Glomerular visceral epithelial cell (primary cell): ENCODE data around the gene RAI14.

ENCODE experiments used
- DNase-seq: peaks from one replicate; pipeline ENCODE4 v3.0.0-alpha.2; 2016; ENCODE audit errors: extremely low spot score

Gene RAI14

GRCh38 chr5:34648039-34648839 lies 7.9 kb upstream of the RAI14 start:
- DNase-seq: no peak

DNA sequence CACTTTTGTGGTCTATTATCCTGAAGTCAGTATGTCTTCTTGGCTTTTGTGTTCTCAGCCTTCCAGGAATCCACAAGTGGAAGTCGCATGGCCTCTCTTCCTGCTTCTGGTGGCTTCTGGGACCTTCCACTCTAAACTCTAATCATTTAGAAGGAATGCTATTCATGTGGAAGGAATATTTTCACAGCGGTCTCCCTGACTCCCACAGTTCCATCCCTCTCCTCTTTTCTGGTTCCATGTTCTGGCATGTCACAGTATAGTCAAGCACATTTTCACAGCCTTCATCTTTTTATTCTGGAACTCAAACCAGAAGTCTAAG lies 7.3 kb upstream of the RAI14 start:
- DNase-seq: no peak

DNA sequence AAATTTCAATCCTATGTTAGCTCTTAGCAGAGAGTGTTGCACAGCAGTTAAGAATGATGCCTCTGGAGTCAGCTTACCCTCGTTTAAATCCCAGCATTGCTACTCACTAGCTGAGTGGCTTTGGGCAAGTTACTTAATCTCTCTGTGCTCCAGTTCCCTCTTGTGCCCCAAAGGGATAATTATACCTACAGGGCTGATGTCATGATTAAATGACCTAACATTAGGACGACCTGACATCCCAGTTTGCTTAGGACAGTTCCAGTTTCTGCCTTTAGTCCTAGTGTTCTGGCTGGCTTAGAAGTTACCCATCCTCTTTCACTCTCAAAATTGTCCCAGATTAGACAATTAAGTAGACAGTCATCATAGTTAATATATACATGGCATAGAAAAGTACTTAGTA lies 4.3 kb upstream of the RAI14 start:
- no peak for DNase-seq

GRCh38 chr5:34652466-34652865 lies 3.7 kb upstream of the RAI14 start:
- DNase-seq: peak; percentile 51

DNA sequence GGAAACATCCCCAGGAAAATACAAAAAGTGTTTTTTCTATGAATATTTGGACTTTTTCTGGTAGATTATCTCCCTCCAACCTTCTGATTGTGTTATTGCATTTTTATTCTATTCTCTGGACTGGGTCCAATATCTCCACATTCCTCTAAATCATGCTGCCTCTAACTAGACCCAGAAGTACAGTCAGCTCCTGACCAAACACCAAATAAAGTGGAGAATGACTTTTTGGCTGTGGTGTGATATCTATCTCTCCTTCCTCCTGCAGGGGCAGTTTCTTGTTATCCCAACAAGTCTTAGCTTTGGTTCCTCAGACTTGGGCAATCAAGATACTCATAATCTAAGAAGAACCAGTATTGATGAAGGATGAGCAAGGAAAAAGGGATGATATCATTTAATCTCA lies 3.2 kb upstream of the RAI14 start:
- peak; percentile 73 for DNase-seq

- DNase-seq: no peak
These were observed 2.4 kb upstream of the RAI14 start for GRCh38 chr5:34653708-34654107.

DNA sequence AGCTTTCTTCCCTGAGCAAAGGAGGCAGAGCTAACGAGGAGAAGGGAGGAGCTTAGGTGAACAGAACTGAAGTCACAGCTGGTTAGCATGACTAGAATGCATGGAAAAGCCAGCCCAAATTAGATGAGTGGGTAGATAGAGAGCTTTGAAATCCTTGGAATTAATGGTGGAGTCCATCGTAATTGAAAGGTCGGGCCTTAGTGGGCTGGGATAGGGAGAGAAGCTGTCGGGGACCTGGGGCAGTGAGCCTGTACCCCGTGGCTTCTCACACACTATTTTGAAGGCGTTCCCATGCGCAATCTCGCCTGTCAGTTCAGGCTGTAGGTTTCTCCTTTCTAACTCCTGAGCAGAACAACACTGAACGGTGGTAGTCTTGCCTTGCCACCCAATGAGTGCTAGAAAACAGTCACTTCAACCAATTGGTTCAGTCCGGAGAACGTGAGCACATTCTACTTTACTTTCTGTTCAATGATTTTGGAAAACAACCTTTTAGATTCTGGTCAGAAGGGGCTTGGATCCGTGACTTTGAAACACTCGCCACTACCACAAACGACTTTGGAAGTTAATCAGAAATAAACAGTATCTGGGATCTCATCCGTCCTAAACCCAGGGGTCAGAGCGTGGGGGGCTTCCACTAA lies 655 bp upstream of the RAI14 start:
- peak; percentile 67 for DNase-seq

GRCh38 chr5:34656700-34657273 lies 659 bp downstream of the RAI14 start:
- peak; percentile 42 for DNase-seq

- peak; percentile 68 for DNase-seq
These were observed 1.3 kb downstream of the RAI14 start for GRCh38 chr5:34657274-34657921.

DNA sequence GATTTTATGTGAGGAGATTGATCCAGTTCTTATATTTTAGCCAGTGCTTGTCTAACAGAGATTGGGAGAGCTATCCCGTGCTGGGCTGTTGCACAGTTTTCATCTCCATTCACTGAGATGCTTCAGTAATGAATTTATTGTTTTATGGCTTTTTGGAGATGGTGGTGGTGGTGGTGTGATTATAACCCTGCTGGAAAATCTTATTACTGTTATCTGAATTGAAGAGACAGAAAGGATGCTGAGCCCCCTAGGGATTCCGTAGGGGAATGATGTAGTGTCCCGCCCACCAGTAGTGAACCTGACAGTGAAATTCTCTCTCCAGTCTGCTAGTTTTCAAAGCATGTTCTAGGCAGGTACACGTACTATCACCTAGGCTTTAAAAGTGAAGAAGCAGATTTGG lies 1.9 kb downstream of the RAI14 start:
- peak; percentile 63 for DNase-seq

GRCh38 chr5:34659168-34659567 lies 3.0 kb downstream of the RAI14 start:
- no peak for DNase-seq

DNA sequence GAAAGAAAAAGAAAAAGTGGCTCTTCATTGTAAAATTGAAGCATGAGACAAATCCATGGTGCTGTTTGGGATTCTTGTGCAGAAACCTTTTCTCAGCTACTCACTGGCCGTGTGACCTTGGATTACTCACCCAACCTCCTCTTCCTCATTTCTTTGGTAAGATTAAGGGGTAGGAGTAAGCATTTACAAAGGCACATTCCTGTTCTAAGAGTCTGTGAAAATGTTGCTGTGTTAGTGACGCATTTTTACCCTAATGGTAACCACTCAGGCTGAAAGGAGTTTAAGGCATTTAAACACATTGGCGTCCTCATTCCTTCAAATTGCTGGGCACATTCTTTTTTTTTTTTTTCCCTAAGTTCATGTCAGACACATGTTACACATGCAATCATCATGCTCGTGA lies 4.3 kb downstream of the RAI14 start:
- DNase-seq: peak; percentile 92

DNA sequence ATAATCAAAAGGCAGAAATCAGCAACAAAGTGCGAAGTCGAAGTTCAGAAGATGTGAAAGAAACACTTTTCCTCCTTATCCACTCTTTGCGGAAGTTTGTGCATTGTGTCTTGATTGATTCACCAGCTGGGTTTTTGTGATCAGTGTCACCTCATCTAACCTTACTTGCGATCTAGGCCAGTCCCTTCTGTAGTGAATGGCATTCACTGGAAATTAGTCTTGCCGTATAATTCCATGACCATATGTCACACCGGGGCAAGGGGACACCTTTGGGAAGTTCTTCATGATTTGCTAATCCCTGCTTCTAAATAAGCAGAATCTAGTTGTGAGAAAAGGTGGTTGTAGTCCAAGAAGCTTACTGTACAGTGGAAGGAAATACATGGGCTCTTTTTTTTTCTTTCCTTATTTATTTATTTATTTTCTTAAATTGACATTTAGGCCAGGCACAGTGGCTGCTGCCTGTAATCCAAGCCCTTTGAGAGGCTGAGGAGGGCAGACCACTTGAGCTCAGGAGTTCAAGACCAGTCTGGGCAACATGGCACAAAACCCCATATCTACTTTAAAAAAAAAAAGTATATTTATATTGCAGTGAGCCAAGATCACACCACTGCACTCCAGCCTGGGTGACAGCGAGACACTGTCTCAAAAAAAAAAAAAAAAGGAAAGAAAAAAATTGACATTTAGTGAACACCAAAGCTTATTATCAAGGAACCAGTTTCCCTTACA lies 7.8 kb downstream of the RAI14 start:
- DNase-seq: no peak

DNA sequence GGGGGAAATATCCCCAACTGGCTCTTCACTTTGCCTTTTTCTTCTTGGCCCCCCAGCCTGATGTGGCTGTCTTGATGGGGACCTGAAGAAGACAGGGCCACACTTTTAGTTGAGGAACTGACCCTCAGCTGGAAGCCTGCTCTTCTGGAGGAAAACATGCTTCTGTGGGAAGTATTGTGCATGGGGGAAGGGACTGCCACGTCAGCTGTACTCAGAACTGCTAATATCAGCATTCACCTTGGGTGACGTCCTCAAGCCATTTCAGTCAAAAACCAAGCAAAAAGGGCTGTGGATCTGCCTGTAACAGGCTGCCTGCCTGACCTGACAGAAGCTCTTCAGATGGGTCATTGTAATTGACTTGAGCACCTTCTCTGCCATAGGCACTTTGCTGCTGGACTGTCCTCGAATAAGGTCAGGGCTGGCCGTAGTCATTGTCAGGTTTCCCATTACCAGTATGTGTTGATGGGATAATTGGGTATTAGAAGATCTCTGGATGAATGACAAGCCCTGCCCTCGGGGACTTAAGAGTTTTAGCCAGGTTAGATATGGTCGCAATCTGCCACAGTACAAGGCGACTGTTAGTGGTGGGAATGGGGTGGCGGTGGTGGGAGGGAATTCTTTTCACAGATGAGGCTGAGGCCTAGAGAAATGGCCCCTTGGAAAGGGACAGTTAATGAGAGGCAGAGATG lies 10.4 kb downstream of the RAI14 start:
- DNase-seq: no peak

DNA sequence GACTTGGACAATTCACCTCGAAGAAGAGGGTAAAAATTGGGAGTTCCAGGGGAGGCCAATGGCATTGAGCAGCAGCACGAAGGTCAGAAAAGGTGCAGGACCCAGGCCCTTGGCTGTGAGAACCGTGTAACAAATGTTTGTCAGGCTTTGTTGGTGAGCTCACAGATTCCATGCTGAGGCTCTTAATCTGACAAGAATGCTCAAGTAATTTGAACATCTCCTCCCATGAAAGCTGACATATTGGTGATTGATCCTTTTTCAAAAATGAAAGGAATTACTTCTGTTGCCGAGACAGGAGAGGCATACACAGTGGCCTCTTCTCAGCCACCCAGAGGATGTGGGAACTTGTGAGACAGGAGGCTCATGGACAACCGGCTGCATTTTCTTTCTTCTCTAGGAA lies 11.6 kb downstream of the RAI14 start:
- DNase-seq: no peak

GRCh38 chr5:34669931-34670516 lies 13.9 kb downstream of the RAI14 start:
- DNase-seq: no peak

GRCh38 chr5:34672196-34672595 lies 16.1 kb downstream of the RAI14 start:
- no peak for DNase-seq

DNA sequence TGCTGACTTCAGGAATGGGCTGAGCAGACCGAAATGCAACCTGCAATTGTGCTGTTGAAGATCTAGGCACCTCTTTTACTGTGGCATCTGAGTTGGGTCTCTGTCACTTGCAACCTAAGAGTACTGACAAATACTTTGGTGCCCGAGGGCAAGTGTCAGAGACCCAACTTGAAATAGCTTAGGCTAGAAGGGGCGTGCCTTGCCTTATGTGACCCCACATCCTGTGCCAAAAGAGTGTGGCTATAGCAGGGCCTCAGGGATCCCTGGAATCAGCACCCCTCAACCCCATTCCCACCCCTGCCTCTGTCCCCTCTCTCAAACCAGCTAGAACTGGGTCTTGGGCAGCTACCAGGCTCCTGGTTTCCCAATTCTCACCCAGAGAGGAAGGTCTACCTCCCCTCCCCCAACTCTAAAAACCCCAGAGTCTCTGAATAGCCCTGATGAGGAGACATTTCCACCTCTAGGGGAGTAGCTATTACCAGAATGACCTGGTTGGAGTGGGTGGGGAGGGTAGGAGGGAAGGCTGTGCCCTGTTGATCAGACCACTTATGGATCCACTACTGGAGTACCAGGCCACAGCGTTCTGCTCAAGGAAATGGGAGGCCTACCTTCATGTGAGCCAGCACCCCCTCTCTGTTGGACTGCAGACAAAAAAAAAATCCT lies 17.5 kb downstream of the RAI14 start:
- no peak for DNase-seq

- DNase-seq: peak; percentile 76
These were observed 18.1 kb downstream of the RAI14 start for GRCh38 chr5:34674187-34674586.

GRCh38 chr5:34675857-34676256 lies 19.7 kb downstream of the RAI14 start:
- DNase-seq: no peak

GRCh38 chr5:34676416-34676815 lies 20.3 kb downstream of the RAI14 start:
- DNase-seq: peak; percentile 54
